Cerebellar nuclear complex (tissue), 1 donor: ENCODE data around the gene MUL1.
A peak's percentile ranks its signal among the peaks of the same experiment; 100 is the strongest.
"Not testable (repeated sequence)": the region's sequence is repeated elsewhere in the genome, so short reads cannot be mapped to it uniquely, and the experiment has no call there.

Experiments
- DNase-seq, 2 experiments: peaks; one replicate each; lab custom pipeline; 2025; lab: John Stamatoyannopoulos, UW

Gene MUL1

GRCh38 chr1:20507564-20508410 lies at the start of gene MUL1:
Gene MUL1 (minus strand): TSS chr1:20508151. CDS start chr1:20508024, 127 bp downstream.
- peak; percentile 35 to 77 for DNase-seq

GRCh38 chr1:20555758-20556120 lies 47.8 kb upstream of the MUL1 start:
- DNase-seq, result no peak

- DNase-seq, result no peak
Measured at GRCh38 chr1:20555025-20555757, 47.2 kb upstream of the MUL1 start.

GRCh38 chr1:20552728-20553445 lies 44.9 kb upstream of the MUL1 start:
- DNase-seq, result no peak

- DNase-seq, result no peak
Measured at GRCh38 chr1:20551945-20552727, 44.2 kb upstream of the MUL1 start, which contains the start of gene FAM43B. Gene FAM43B (plus strand): TSS chr1:20552573. CDS start chr1:20552974, 401 bp downstream.

GRCh38 chr1:20551161-20551560 lies 43.2 kb upstream of the MUL1 start:
- no peak for DNase-seq

GRCh38 chr1:20546637-20547036 lies 38.7 kb upstream of the MUL1 start:
- DNase-seq, result no peak

- no peak for DNase-seq
Measured at GRCh38 chr1:20540281-20540680, 32.3 kb upstream of the MUL1 start.

- no peak for DNase-seq
Measured at GRCh38 chr1:20538760-20539551, 31.0 kb upstream of the MUL1 start.

- no peak for DNase-seq
Measured at GRCh38 chr1:20538227-20538626, 30.3 kb upstream of the MUL1 start.

- DNase-seq, result no peak
Measured at GRCh38 chr1:20534659-20535417, 26.9 kb upstream of the MUL1 start.

- DNase-seq, result no peak
Measured at GRCh38 chr1:20533635-20534034, 25.7 kb upstream of the MUL1 start.

GRCh38 chr1:20530901-20531300 lies 22.9 kb upstream of the MUL1 start:
- DNase-seq, result no peak

GRCh38 chr1:20530306-20530705 lies 22.4 kb upstream of the MUL1 start:
- DNase-seq, result no peak

- no peak for DNase-seq
Measured at GRCh38 chr1:20528221-20528620, 20.3 kb upstream of the MUL1 start.

- no peak for DNase-seq
Measured at GRCh38 chr1:20526267-20526666, 18.3 kb upstream of the MUL1 start.

GRCh38 chr1:20521960-20522861 lies 14.3 kb upstream of the MUL1 start:
- DNase-seq, result peak in 1 of 2 experiments; percentile 16

- DNase-seq, result not testable (repeated sequence)
Measured at GRCh38 chr1:20519609-20520262, 11.8 kb upstream of the MUL1 start.
